GM10847 (cell line): ENCODE measurements around the gene BGLAP.

Source experiments
- POLR2A ChIP-seq: IDR thresholded peaks from 2 replicates; pipeline ENCODE4 v1.6.1; 2011; ENCODE audit not compliant: insufficient read length; ENCODE audit errors: extremely low read depth

BGLAP gene

DNA sequence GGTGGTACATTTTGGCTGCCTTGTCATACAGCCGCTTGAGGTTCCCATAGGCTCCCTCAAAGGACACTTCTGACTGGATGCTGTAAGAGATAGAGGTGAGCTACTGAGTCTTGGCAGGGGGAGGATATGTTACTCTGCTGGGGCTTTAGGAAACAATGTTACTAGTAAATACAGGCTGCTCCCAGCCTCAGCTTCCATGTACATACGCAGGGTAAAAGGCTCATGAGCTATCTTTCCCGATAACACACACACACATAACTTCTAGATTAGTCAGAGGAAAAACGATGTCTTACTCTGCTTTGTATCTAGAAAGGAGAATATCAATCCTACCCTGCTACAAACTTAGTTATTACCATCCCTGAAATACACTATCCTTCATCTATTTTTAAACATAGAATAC is 26.4 kb downstream of the BGLAP start:
- no peak for TF ChIP-seq POLR2A

DNA sequence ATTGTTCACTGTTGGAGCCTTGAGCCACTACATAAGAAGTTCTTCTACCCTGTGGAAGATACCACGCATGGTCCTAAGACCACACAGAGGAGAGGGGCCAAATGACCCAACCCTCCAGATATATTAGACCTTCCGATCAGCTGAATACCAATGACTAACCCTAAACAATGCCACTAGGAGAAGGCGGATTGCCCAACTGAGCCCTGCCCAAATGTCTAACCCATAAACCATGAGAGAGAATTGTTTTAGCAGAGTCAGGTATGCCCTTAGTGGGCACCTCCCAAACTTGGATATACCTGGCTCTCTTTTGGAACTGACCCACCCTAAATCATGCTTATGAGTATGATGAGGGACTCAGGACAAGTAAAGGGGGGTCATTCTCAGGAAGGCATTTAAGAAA is 28.3 kb downstream of the BGLAP start:
- no peak for TF ChIP-seq POLR2A

DNA sequence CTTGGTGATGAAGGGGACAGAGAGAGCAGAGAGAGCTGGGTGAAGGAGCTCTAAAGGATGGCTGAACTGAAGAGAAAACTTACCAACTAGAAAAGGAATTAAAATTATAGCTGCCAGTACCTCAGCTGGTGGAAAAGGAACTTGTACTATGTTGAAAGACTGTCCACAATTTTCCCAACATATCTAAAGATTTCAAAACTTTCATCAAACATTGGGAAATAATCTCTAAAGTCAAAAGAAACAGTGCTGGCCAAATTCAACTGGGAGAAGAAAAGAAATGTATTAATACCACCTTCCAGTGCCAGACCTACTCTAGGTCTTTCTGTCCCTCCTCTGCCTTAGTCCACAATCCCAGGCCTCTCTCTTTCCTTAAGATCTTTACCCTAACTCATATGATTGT is 34.5 kb downstream of the BGLAP start:
- no peak for TF ChIP-seq POLR2A

DNA sequence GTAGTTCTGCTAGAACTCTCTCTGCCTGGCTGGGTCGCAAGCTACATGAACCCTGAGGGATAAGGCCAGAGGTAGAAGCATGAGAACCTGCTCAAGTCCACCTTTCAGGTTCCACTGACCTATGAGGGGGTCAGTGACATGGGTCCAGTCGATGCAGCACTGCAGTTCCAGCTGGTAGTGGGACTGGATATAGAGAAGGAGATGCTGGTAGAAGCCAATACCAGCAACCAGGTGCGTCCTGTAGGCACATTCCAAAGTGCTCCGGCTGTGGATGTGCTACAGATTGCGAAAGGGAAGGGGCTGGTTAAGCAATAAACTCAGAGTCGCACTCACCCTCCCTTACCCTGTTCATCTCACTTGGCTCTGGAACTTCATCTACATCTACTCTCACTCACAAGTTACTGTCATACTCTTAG is 35.0 kb downstream of the BGLAP start:
- TF ChIP-seq POLR2A, result no peak

DNA sequence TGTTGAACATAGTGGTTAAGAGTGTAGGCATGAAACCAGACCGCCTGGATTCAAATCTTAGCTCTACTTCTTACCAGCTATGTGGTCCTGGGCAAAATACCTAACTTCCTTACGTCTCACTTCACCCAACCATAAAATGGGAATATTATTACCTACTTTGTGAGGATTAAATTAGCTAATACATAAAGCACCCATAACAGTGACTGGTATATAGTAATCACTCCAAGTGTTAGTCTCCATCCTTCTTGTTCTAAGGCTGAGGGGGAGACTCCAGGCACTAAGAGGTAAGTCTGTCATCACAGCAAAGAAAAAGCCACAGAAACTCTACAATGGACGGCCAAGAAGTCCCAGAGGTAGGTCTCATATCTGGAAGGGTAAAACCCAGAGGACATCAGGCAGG is 37.9 kb downstream of the BGLAP start:
- TF ChIP-seq POLR2A, result no peak

DNA sequence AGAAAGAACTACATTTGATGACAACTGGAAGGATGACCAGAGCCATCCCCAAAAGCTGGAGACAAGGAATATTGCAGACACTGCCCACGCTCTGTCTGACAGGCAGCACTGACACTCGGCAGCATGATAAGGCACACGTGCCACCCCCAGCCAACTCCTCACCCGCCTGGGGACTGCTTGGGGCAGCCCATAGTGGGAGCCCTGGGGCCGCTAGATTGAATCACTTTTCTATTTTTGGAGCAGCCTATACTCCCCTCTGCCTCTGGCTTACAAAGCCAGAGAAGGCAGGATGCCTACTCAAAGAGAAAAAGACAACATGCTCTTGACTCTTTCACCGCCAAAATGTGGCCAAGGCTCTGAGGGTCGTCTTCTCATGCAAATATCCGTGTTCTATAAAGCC is 39.3 kb downstream of the BGLAP start:
- TF ChIP-seq POLR2A, result no peak

DNA sequence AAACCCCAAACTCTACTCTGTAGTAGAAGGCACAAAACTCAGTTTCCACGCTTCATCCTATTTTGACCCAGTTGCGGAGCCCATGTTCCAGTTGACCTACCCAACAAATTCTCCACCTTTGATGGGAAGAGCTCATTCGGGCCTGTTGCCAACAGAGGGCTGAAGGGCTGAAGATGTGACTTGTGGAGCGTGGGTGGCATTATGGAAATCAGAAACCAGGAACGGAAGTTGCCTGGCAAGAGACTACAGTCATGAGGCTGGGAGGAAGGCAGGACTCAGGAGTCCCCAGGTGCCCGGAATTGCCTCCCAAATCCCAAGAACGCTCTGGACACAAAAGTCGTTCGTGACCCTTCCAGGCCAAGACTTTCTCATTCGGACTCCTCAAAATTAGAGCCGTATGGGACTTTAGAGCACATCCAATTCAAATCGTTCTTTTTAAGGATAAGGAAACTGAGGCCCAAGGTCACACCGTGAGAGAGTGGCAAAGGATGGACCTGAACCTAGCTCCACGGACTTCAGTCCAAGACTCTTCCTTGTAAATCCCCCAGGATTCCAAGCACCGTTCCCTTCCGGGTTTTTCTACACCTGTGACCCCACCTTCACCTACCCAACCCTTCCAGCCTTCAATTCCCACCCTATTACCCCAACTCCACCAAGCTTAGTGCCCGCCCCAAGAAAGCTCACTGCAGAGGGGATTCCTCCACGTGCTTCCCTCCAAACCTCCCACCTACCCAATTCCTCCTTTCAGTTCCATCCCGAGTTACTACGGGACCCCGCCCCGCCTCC is 39.9 kb downstream of the BGLAP start:
- TF ChIP-seq POLR2A, result no peak

DNA sequence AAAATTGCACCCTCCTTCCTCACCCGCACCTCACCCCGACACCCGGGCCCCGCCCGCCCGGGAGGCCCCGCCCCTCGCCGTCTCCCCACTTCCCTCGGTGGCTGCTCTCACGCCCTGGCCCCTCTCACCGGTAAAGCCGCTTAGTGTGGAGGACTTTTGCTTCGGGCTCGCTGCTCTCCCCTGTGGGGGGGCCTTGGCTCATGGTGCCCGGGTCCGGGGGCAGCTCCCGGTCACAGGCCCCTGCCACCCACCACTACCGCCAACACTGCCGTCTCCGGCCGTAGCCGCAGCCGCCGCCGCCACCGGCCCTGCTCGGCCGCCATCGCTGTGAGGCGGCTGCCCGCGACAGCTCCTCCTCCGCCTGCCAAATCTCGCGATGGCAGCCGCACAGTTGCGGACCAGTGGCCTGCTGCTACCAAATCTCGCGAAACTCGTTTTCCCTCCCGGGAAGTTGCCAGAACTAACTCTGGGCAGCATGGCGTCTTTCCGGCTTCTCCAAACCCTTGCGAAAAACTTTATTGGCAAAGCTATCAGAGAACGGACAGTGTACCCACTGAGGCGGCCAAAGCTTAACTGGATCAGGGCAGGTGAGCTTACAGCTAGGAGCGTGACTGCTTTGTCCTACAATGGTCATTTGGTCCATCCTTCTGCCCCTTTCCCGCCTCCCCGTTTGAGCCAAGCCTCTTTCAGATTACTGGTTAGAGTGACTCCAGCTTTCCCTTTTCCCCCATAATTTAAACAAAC is 40.7 kb downstream of the BGLAP start, which contains the start of gene SMG5:
TSS of gene SMG5 (minus strand) at position 347 of the 744 bp plus-strand sequence. CDS start at position 202, 145 bp downstream.
- TF ChIP-seq POLR2A, result peak; percentile 96

DNA sequence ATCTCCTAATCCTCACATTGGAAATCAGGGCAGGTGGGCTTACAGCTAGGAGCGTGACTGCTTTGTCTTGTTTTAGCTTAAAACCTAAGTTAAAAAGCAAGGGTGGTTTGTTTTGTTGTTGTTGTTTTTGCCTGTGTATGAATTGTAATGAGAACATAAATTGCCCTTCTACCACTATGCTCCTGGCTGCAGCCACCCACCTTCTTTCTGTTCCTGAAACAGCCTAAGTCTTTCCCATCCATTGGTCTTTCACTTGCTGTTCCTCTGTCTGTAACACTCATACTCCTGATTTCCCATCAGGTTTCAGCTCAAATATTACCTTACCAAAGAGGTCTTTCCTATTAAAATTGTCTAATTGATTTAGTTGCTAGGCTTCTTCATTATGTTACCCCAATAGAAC is 41.5 kb downstream of the BGLAP start:
- no peak for TF ChIP-seq POLR2A

DNA sequence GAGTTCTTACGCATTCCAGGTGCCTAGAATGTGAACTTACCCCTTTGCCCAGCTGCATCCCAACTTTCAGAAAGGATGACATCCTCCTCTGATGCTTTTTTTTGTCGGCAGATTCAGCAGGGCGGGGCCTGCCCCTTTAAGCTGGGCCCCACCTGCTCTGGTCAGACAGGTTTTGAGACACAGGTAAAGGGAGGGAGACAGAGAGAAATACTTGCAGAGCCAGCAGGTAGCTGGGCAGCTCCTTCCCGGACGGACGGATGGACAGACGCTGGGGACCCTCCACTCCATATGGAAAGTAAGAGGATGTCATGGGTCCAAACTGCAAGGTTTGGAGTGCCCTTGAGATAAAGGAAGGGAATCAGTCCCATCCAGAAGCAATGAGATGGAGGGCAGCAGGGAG is 42.1 kb downstream of the BGLAP start, which contains the start of gene TMEM79:
TSS of gene TMEM79 (plus strand) at position 214 of the 400 bp plus-strand sequence. CDS start 902 bp downstream, outside the sequence.
- TF ChIP-seq POLR2A, result no peak

DNA sequence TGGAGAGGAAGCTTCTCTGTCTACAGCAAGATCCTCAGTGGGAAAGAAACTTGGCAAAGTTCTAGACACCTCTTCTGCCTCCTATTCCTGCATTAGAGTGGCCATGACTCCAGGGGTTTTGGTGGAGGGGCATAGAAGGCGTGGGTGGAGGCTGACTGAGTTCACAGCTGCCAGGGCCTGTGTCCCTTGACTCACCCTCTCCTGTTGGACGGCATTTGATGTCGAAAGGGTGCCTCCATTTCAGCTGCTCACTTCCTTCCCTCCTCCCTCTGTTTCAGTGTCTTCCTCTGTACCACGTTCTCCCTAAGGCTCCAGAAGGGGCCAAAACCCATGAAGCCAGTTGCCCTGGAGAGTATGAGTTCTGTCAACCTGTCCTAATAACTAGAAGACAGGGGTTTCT is 42.8 kb downstream of the BGLAP start:
- no peak for TF ChIP-seq POLR2A

DNA sequence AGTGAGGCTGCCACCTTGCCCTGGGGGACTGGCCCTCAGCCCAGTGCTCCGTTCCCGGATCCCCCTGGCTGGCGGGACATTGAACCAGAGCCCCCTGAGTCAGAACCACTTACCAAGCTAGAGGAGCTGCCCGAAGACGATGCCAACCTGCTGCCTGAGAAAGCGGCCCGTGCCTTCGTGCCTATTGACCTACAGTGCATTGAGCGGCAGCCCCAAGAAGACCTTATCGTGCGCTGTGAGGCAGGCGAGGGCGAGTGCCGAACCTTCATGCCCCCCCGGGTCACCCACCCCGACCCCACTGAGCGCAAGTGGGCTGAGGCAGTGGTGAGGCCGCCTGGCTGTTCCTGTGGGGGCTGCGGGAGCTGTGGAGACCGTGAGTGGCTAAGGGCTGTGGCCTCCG is 43.5 kb downstream of the BGLAP start:
- no peak for TF ChIP-seq POLR2A

DNA sequence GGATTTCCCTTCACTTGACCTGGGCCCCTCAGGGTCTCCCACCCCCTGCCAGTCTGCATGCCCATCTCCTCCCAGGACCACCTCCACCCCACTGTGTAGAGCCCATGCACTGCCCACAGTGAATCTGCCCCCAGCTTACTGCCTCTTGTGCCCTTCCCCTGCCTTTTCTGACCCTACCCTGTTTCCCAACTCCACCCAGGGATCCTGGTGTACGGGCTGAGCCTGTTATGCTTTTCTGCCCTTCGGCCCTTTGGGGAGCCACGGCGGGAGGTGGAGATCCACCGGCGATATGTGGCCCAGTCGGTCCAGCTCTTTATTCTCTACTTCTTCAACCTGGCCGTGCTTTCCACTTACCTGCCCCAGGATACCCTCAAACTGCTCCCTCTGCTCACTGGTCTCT is 44.1 kb downstream of the BGLAP start:
- TF ChIP-seq POLR2A, result no peak

DNA sequence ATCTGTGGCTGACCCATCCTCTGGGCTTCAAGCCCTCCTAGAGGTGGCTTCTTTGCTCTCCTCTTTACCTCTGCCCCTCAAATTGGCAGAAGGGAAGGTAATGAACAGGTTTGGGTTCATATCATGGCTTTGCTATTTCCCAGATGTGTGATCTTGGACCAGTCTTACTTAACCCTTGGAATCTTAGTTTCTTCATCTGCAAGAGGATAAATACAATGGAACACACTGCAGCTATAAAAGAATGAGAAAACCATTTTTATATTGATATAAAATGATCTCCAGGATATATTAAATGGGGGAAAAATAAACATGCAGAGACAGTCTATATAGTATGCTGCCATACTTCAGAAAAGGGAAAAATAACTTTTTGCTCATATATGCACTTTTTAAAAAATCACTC is 47.9 kb downstream of the BGLAP start:
- no peak for TF ChIP-seq POLR2A

DNA sequence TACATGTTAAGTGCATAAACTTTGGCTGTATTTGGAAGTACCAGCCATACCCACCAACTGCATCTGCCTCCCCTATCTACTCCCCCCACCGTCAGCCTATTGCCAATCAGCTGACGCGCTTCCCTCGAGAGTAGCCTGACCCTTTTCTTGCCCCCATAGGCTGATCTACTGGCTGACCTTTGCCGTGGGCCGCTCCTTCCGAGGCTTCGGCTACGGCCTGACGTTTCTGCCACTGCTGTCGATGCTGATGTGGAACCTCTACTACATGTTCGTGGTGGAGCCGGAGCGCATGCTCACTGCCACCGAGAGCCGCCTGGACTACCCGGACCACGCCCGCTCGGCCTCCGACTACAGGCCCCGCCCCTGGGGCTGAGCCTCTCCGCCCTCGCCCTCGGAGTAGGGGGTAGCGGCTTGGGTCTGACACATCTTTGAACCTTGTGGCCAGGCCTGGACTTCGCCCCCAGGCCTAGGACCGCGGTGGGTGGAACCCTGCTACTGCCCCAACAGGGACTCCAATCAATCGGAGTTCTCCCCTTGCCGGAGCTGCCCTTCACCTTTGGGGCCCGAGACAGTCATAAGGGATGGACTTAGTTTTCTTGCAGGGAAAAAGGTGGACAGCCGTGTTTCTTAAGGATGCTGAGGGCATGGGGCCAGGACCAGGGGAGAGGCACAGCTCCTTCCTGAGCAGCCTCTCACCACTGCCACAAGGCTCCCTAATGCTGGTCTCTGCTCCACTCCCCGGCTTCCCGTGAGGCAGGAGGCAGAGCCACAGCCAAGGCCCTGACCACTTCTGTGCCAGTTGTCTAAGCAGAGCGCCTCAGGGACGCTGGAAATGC is 49.5 kb downstream of the BGLAP start:
- TF ChIP-seq POLR2A, result no peak
